Endodermal cell (in vitro differentiated cells): Measurements from ENCODE around the gene RFTN1. TPM values are rescaled to one million over a fixed set of nuclear protein-coding genes. Genes with fewer than 3 reads are reported as not detected.

ENCODE experiments used
- DNase-seq: peaks from one replicate; pipeline ENCODE4 v3.0.0-alpha.2; 2017
- H3K27ac ChIP-seq: 2 replicates; pipeline ENCODE4 v1.5.1; 2013; ENCODE audit warnings: mild to moderate bottlenecking, low read depth, low read length, moderate library complexity
- H3K27me3 ChIP-seq: 2 replicates; pipeline ENCODE4 v1.6.1; 2013; ENCODE audit warnings: mild to moderate bottlenecking, low read length, moderate library complexity; ENCODE audit not compliant: insufficient read depth, control insufficient read depth, poor library complexity, severe bottlenecking
- H3K36me3 ChIP-seq: 2 replicates; pipeline ENCODE4 v1.7.0; 2013; ENCODE audit warnings: mild to moderate bottlenecking, low read length, moderate library complexity; ENCODE audit not compliant: control insufficient read depth, insufficient read depth
- H3K4me1 ChIP-seq: one replicate; pipeline ENCODE4 v1.7.0; 2013; ENCODE audit warnings: low read length; ENCODE audit not compliant: control insufficient read depth, insufficient read depth
- H3K4me3 ChIP-seq: 2 replicates; pipeline ENCODE4 v1.5.1; 2013; ENCODE audit warnings: mild to moderate bottlenecking, low read length, moderate library complexity
- H3K9ac ChIP-seq: 2 replicates; pipeline ENCODE4 v1.6.1; 2013; ENCODE audit warnings: mild to moderate bottlenecking, low read length, moderate library complexity; ENCODE audit not compliant: poor library complexity, severe bottlenecking; ENCODE audit errors: extremely low read depth
- H3K9me3 ChIP-seq: 2 replicates; pipeline ENCODE4 v1.6.1; 2013; ENCODE audit warnings: mild to moderate bottlenecking, low read length, moderate library complexity; ENCODE audit not compliant: control insufficient read depth
- H3K27ac Mint-ChIP-seq: 2 replicates; pipeline ENCODE4 v1.8.0; 2020; ENCODE audit warnings: mixed read lengths
- H3K27me3 Mint-ChIP-seq: 2 replicates; pipeline ENCODE4 v1.8.0; 2021; ENCODE audit warnings: mild to moderate bottlenecking, mixed read lengths; ENCODE audit not compliant: insufficient read depth
- H3K36me3 Mint-ChIP-seq: 2 replicates; pipeline ENCODE4 v1.8.0; 2020; ENCODE audit warnings: low read depth, mixed read lengths
- H3K4me1 Mint-ChIP-seq: 2 replicates; pipeline ENCODE4 v1.8.0; 2020; ENCODE audit warnings: mixed read lengths
- H3K4me3 Mint-ChIP-seq: 2 replicates; pipeline ENCODE4 v1.8.0; 2020; ENCODE audit warnings: mild to moderate bottlenecking, moderate library complexity, mixed read lengths
- H3K9me3 Mint-ChIP-seq: 2 replicates; pipeline ENCODE4 v1.8.0; 2020; ENCODE audit warnings: mild to moderate bottlenecking, mixed read lengths
- WGBS, 2 experiments: methylation state at CpG; one replicate each; pipeline versions ENCODE4 v1.1.5 to v1.1.7; 2013; ENCODE audit warnings: missing lambda C conversion rate in 2 of 2, mixed read lengths in 1 of 2; ENCODE audit not compliant: insufficient coverage in 1 of 2, insufficient read length in 1 of 2; 5-methylcytosine and 5-hydroxymethylcytosine counted together
- total RNA-seq, 2 donors: library from RNA; stranded (reverse); fragmentation: NEBNext Ultra II Directional in 1 of 2; extraction: Animal tissue kit (Norgen Biotek cat#: 25700) in 1 of 2; gene quantifications; 2 replicates in 1 of 2; 3 replicates in 1 of 2; pipeline ENCODE4 v1.2.1, GENCODE V29; 2021
- TF ChIP-seq, protein P1 (sequence below): fragments of 200-600 bp; sonication (generic); conservative IDR thresholded peaks from 2 replicates; pipeline ENCODE4 v1.5.0; 2021; ENCODE audit warnings: antibody characterized with exemption, mild to moderate bottlenecking

RFTN1 gene
- total RNA-seq, 2 donors from 2014 or later, result 0.80 to 1.1 TPM

DNA sequence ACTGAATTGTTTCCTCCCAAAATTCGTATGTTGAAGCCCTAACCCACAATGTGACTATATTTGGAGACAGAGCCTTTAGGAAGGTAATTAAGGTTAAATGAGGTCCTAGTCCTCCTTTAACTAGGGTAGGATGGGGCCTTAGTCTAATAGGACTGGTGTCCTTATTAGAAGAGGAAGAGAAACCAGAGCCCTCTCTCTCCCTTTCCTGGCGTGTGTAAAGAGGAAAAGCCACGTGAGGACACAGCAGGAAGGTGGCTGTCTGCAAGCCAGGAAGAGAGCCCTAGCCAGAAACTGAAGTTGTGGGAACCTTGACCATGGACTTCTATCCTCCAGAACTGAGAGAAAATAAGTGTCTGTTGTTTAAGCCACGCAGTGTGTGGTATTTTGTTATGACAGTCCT is 154.2 kb downstream of the RFTN1 start:
- H3K4me3 Mint-ChIP-seq, result no peak overlapping the region
- H3K36me3 Mint-ChIP-seq, result no peaks in the 10 kb centered on the region
- H3K9me3 Mint-ChIP-seq, result no peaks in the 10 kb centered on the region
- TF ChIP-seq, protein P1, sequence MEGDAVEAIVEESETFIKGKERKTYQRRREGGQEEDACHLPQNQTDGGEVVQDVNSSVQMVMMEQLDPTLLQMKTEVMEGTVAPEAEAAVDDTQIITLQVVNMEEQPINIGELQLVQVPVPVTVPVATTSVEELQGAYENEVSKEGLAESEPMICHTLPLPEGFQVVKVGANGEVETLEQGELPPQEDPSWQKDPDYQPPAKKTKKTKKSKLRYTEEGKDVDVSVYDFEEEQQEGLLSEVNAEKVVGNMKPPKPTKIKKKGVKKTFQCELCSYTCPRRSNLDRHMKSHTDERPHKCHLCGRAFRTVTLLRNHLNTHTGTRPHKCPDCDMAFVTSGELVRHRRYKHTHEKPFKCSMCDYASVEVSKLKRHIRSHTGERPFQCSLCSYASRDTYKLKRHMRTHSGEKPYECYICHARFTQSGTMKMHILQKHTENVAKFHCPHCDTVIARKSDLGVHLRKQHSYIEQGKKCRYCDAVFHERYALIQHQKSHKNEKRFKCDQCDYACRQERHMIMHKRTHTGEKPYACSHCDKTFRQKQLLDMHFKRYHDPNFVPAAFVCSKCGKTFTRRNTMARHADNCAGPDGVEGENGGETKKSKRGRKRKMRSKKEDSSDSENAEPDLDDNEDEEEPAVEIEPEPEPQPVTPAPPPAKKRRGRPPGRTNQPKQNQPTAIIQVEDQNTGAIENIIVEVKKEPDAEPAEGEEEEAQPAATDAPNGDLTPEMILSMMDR, result no peak
- Histone ChIP-seq H3K9me3 (no peaks in the 10 kb centered on the region), H3K9ac (no peak overlapping the region), H3K27me3 (no peaks in the 10 kb centered on the region), H3K27ac (no peak overlapping the region), H3K36me3 (no peaks in the 10 kb centered on the region), H3K4me1 (no peaks in the 10 kb centered on the region), H3K4me3 (no peak overlapping the region)
- H3K27me3 Mint-ChIP-seq, result no peaks in the 10 kb centered on the region
- no peaks in the 10 kb centered on the region for H3K4me1 Mint-ChIP-seq
- no peak overlapping the region for H3K27ac Mint-ChIP-seq
- no peak for DNase-seq
- WGBS, 2 experiments, result 89% methylated on average over 4 of the region's 4 CpGs; no CpG with 5 or more reads in 1 of the 2 experiments

DNA sequence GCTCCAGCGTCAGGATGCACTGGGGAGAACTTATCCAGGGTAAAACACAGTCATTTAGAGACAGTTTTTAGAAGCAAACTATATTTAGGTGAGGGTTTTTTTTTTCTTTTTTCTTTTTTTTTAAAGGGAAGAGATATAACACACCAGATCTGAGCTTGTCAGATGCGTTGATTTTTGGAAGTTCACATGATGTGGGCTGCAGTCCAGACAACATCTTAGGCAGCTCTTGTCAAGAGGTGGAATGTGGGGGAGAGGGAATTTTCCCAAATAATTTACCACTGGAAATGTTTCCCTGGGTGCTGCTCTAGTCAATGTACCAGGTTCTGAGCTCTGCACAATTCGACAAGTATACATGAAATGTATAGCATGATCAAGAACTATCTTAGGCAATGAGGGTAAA is 155.2 kb downstream of the RFTN1 start:
- no peak overlapping the region for H3K9ac ChIP-seq

DNA sequence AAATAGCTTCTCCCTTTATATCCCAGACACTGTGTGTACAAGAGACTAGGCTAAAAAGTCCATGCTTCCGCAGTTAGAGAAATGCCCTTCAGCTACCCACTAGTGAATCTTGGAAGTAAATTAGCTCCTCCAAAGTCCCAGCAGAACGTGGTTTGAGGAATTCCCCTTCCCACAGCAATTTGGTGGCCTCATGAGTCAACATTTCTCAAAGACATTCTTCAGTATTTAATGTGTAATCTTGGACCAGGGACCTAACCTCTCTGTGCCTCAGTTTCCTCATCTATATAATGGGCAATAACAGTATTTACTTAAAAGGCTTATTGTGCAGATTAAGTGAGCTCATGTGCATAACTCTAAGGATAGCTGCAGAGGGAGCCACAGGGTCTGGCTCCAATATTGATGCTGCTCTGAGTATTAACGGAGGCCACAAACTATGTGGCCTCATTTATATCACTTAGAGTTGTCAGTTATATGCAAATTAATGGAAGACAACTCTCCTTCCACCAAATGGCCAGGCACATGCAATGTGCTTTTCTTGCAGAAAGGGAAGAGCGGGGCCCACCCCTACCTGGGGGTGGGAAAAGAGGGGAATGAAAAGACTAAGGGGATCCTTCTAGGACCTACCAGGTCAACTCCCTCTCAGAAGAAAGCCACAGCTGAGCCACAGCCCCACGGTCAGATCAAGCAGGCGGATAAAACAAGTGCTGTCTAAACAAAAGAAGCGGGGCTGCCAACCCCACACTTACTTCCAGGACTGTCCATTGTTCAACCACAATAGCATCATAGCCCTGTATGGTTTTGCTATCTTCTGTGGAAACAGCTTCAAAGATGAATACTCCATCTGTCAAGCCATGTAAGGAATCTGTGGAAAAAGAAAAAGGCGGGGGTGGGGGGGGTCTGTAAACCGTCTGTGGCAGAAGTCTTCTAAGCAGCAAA is 156.0 kb downstream of the RFTN1 start:
- peak overlapping the region; percentile 73 for H3K27ac ChIP-seq
- H3K27me3 Mint-ChIP-seq, result peaks cover 2% of the 10 kb centered on the region
- H3K27ac Mint-ChIP-seq, result no peak overlapping the region
- no peaks in the 10 kb centered on the region for H3K27me3 ChIP-seq
- H3K4me1 Mint-ChIP-seq, result peaks cover 6% of the 10 kb centered on the region
- H3K9me3 ChIP-seq, result no peaks in the 10 kb centered on the region
- H3K4me3 Mint-ChIP-seq, result no peak overlapping the region
- no peaks in the 10 kb centered on the region for H3K36me3 Mint-ChIP-seq
- no peaks in the 10 kb centered on the region for H3K9me3 Mint-ChIP-seq
- WGBS, 2 experiments, result 88 to 93% methylated on average over 6 to 9 of the region's 9 CpGs
- TF ChIP-seq, protein P1, result no peak
- H3K4me1 ChIP-seq, result no peaks in the 10 kb centered on the region
- H3K4me3 ChIP-seq, result no peak overlapping the region
- H3K9ac ChIP-seq, result no peak overlapping the region
- H3K36me3 ChIP-seq, result no peaks in the 10 kb centered on the region
- DNase-seq, result no peak

More for the DNA sequence above, 155.2 kb downstream of the RFTN1 start:
- Histone ChIP-seq H3K4me3 (no peak overlapping the region), H3K36me3 (no peaks in the 10 kb centered on the region), H3K9me3 (no peaks in the 10 kb centered on the region), H3K4me1 (no peaks in the 10 kb centered on the region), H3K27ac (peak overlapping the region; percentile 73), H3K27me3 (no peaks in the 10 kb centered on the region)
- Mint-ChIP-seq H3K36me3 (no peaks in the 10 kb centered on the region), H3K9me3 (no peaks in the 10 kb centered on the region), H3K4me3 (no peak overlapping the region), H3K27me3 (no peaks in the 10 kb centered on the region), H3K27ac (no peak overlapping the region), H3K4me1 (no peaks in the 10 kb centered on the region)
- no peak for DNase-seq
- TF ChIP-seq, protein P1, result no peak
- 89 to 92% methylated on average over 1 to 3 of the region's 3 CpGs for WGBS, 2 experiments
